CD14-positive monocyte (primary cell): ENCODE measurements around the gene ZNF627. TPM values are rescaled to one million over a fixed set of nuclear protein-coding genes. Genes with fewer than 3 reads are reported as not detected.

Source experiments
- DNase-seq, 3 donors: peaks; one replicate each; pipeline ENCODE4 v3.0.0-alpha.2; 2011 to 2022
- H2AFZ ChIP-seq: 2 replicates; pipeline ENCODE4 v1.6.0; 2012; ENCODE audit warnings: mild to moderate bottlenecking, low read depth, low read length, inconsistent platforms; ENCODE audit not compliant: insufficient read depth, poor library complexity, severe bottlenecking
- H3K27ac ChIP-seq, 2 donors: 1 replicate in 1 of 2; 2 replicates in 1 of 2; pipeline ENCODE4 v1.5.1; 2012 to 2013; ENCODE audit warnings: low read length in 2 of 2, control low read depth in 1 of 2, inconsistent platforms in 1 of 2, low read depth in 1 of 2, mild to moderate bottlenecking in 1 of 2
- H3K27me3 ChIP-seq, 2 donors: one replicate each; pipeline versions ENCODE4 v1.6.0 to v1.6.1; 2011 to 2013; ENCODE audit warnings: low read length in 2 of 2; ENCODE audit not compliant: control insufficient read depth in 2 of 2, insufficient read depth in 2 of 2
- H3K36me3 ChIP-seq, 2 donors: replicated peaks in 1 of 2; 1 replicate in 1 of 2; 2 replicates in 1 of 2; pipeline versions ENCODE4 v1.5.1 to v1.6.1; 2012 to 2013; ENCODE audit warnings: low read length in 2 of 2, control low read depth in 1 of 2, inconsistent platforms in 1 of 2, mild to moderate bottlenecking in 1 of 2; ENCODE audit not compliant: insufficient read depth in 2 of 2, control insufficient read depth in 1 of 2
- H3K4me1 ChIP-seq, 2 donors: 1 replicate in 1 of 2; 2 replicates in 1 of 2; pipeline versions ENCODE4 v1.5.1 to v1.6.1; 2012 to 2013; ENCODE audit warnings: low read length in 2 of 2, control low read depth in 1 of 2, inconsistent platforms in 1 of 2, mild to moderate bottlenecking in 1 of 2, moderate library complexity in 1 of 2; ENCODE audit not compliant: insufficient read depth in 2 of 2, control insufficient read depth in 1 of 2
- H3K4me2 ChIP-seq: replicated peaks from 2 replicates; pipeline ENCODE3; 2012; ENCODE audit warnings: low read length, moderate library complexity, mild to moderate bottlenecking; ENCODE audit not compliant: poor library complexity, severe bottlenecking; ENCODE audit errors: extremely low read depth
- H3K4me3 ChIP-seq, 3 experiments: fragments of 200-600 bp in 1 of 3; sonication (generic) in 1 of 3; replicated peaks in 1 of 3; 1 replicate in 2 of 3; 2 replicates in 1 of 3; pipeline ENCODE4 v1.5.1; 2011 to 2013; ENCODE audit warnings: low read length in 3 of 3, mild to moderate bottlenecking in 3 of 3, control low read depth in 2 of 3, low read depth in 2 of 3, inconsistent platforms in 1 of 3, moderate library complexity in 1 of 3
- H3K79me2 ChIP-seq: 2 replicates; pipeline ENCODE4 v1.6.0; 2012; ENCODE audit warnings: mild to moderate bottlenecking, control low read depth, inconsistent platforms, low read length, moderate library complexity; ENCODE audit not compliant: insufficient read depth
- H3K9ac ChIP-seq: 2 replicates; pipeline ENCODE4 v1.6.0; 2017; ENCODE audit warnings: low read length, mild to moderate bottlenecking; ENCODE audit not compliant: insufficient read depth, poor library complexity, severe bottlenecking
- H3K9me3 ChIP-seq, 2 donors: replicated peaks in 1 of 2; 1 replicate in 1 of 2; 2 replicates in 1 of 2; pipeline versions ENCODE4 v1.5.1 to v1.6.1; 2012 to 2013; ENCODE audit warnings: low read length in 2 of 2, control low read depth in 1 of 2; ENCODE audit not compliant: control insufficient read depth in 1 of 2, insufficient read depth in 1 of 2
- H4K20me1 ChIP-seq: 2 replicates; pipeline ENCODE4 v1.6.0; 2012; ENCODE audit warnings: mild to moderate bottlenecking, low read length, control low read depth, moderate library complexity; ENCODE audit not compliant: insufficient read depth
- H3K27ac Mint-ChIP-seq, 7 donors: one replicate each; pipeline ENCODE4 v1.8.0; 2020; ENCODE audit warnings: mild to moderate bottlenecking in 7 of 7, mixed read lengths in 7 of 7, moderate library complexity in 6 of 7, inconsistent platforms in 2 of 7
- H3K27me3 Mint-ChIP-seq, 3 donors: one replicate each; pipeline ENCODE4 v1.8.0; 2021 to 2022; ENCODE audit warnings: low read depth in 3 of 3, mild to moderate bottlenecking in 3 of 3, mixed read lengths in 3 of 3, moderate library complexity in 3 of 3, inconsistent platforms in 1 of 3
- H3K36me3 Mint-ChIP-seq, 2 donors: one replicate each; pipeline ENCODE4 v1.8.0; 2020; ENCODE audit warnings: mixed read lengths in 2 of 2, inconsistent platforms in 1 of 2, mild to moderate bottlenecking in 1 of 2
- H3K4me1 Mint-ChIP-seq: one replicate; pipeline ENCODE4 v1.8.0; 2020; ENCODE audit warnings: mild to moderate bottlenecking, mixed read lengths
- H3K4me3 Mint-ChIP-seq, 2 donors: one replicate each; pipeline ENCODE4 v1.8.0; 2020; ENCODE audit warnings: mild to moderate bottlenecking in 2 of 2, mixed read lengths in 2 of 2, moderate library complexity in 1 of 2
- H3K9me3 Mint-ChIP-seq, 7 donors: one replicate each; pipeline ENCODE4 v1.8.0; 2020 to 2022; ENCODE audit warnings: mixed read lengths in 7 of 7, mild to moderate bottlenecking in 6 of 7, moderate library complexity in 6 of 7, inconsistent platforms in 2 of 7
- WGBS: methylation state at CpG from one replicate; pipeline ENCODE4 v1.1.5; 2013; ENCODE audit warnings: missing lambda C conversion rate; ENCODE audit not compliant: insufficient coverage; 5-methylcytosine and 5-hydroxymethylcytosine counted together
- intact Hi-C, 2 donors: fragments of 100-400 bp; cut with micrococcal nuclease; formaldehyde crosslinking; loops; one replicate each; pipeline versions ENCODE4 v1.15.0 to v1.15.1; 2023
- polyA plus RNA-seq, 3 donors: library from polyadenylated mRNA; depleted of rRNA in 1 of 3; unstranded in 2 of 3; stranded (reverse) in 1 of 3; fragments of 300-500 nt in 2 of 3; fragments of >200 nt in 1 of 3; fragmentation: Illumina TruSeq in 2 of 3; gene quantifications; 1 replicate in 2 of 3; 2 replicates in 1 of 3; pipeline ENCODE4 v1.2.3, GENCODE V29; 2012 to 2021
- TF ChIP-seq, protein P1 (sequence below): fragments of 200-600 bp; IDR thresholded peaks from one replicate; pipeline ENCODE4 v1.8.0; 2022; ENCODE audit warnings: antibody characterized with exemption, mild to moderate bottlenecking

The ZNF627 gene
- polyA plus RNA-seq, 3 donors, result 1.7 to 3.7 (median 3.4) TPM

DNA sequence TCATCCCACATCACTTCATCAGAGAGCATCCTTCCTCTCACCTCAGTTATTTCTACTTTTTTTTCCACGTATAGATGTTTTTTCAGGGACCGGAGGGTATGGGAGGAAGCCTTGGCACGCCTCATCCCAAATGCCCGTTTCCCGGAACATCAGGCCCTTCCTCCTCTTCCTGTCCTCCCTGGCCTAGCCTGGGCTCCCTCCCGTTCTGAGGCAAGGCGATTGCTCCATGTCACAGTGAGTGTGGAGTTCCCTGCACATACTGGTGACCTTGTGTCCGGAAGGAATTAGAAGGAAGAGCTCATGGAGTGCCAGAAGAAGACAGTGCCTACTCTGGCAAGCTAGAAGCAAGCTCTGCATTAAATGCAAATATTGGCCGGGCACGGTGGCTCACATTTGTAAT, 1.1 kb upstream of the ZNF627 start:
- H3K36me3 ChIP-seq, result no peaks in the 10 kb centered on the region
- H3K27me3 ChIP-seq, result no peaks in the 10 kb centered on the region
- peaks cover 13 to 16% of the 10 kb centered on the region in 2 donors for H3K4me1 ChIP-seq
- H3K27me3 Mint-ChIP-seq, result peaks cover 0 to 2% (median 2%) of the 10 kb centered on the region in 3 donors
- peak overlapping the region in 1 of 2 donors; percentile 85 for H3K27ac ChIP-seq
- peaks cover 15% of the 10 kb centered on the region for H4K20me1 ChIP-seq
- no peak overlapping the region for H2AFZ ChIP-seq
- no peak overlapping the region for H3K9ac ChIP-seq
- no peak overlapping the region for H3K4me2 ChIP-seq
- peaks cover 37% of the 10 kb centered on the region for H3K79me2 ChIP-seq
- H3K4me3 Mint-ChIP-seq, result peak overlapping the region in 1 of 2 donors; percentile 93
- H3K4me3 ChIP-seq, result no peak overlapping the region
- peaks cover 16% of the 10 kb centered on the region for H3K4me1 Mint-ChIP-seq
- peaks cover 0 to 3% (median 0%) of the 10 kb centered on the region in 7 donors for H3K9me3 Mint-ChIP-seq
- peak overlapping the region in 6 of 7 donors; percentile 87 to 97 (median 94) for H3K27ac Mint-ChIP-seq
- TF ChIP-seq, protein P1, sequence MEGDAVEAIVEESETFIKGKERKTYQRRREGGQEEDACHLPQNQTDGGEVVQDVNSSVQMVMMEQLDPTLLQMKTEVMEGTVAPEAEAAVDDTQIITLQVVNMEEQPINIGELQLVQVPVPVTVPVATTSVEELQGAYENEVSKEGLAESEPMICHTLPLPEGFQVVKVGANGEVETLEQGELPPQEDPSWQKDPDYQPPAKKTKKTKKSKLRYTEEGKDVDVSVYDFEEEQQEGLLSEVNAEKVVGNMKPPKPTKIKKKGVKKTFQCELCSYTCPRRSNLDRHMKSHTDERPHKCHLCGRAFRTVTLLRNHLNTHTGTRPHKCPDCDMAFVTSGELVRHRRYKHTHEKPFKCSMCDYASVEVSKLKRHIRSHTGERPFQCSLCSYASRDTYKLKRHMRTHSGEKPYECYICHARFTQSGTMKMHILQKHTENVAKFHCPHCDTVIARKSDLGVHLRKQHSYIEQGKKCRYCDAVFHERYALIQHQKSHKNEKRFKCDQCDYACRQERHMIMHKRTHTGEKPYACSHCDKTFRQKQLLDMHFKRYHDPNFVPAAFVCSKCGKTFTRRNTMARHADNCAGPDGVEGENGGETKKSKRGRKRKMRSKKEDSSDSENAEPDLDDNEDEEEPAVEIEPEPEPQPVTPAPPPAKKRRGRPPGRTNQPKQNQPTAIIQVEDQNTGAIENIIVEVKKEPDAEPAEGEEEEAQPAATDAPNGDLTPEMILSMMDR, result no peak
- WGBS, result 88% methylated on average over 6 of the region's 10 CpGs
- no peaks in the 10 kb centered on the region for H3K9me3 ChIP-seq
- DNase-seq, result no peak
- H3K36me3 Mint-ChIP-seq, result peaks cover 3 to 12% of the 10 kb centered on the region in 2 donors
- intact Hi-C loops, result loop anchor here (5.0 to 10.0 kb wide), 3 partner anchors 41 to 99 kb away; partner anchors contain the start of gene ZNF653 (in 1 of the 2)

DNA sequence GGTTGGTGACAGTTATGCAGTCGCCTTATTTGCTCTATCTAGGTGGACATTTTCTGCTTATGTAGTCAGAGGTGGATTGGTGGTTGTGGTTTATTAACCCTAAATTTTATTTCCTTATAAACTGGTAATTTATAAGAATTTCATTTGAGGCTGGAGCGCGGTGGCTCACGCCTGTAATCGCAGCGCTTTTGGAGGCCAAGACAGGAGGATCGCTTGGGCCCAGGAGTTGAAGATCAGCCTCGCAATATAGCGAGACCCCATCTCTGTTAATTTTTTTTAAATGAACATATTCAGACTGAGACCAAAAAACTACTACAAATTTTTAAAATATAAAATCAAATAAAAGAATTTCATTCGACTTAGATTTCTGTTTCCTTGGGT, 810 bp downstream of the ZNF627 start:
- Histone ChIP-seq H3K36me3 (no peaks in the 10 kb centered on the region), H3K79me2 (peaks cover 55% of the 10 kb centered on the region), H3K27ac (peak overlapping the region in 1 of 2 donors; percentile 85), H3K9me3 (no peaks in the 10 kb centered on the region), H3K9ac (peak overlapping the region; percentile 89), H3K4me2 (peak overlapping the region; percentile 98), H4K20me1 (peaks cover 24% of the 10 kb centered on the region), H3K27me3 (no peaks in the 10 kb centered on the region), H3K4me3 (peak overlapping the region; percentile 60 to 93 (median 93)), H3K4me1 (peaks cover 13 to 16% of the 10 kb centered on the region in 2 donors), H2AFZ (peak overlapping the region; percentile 85)
- TF ChIP-seq, protein P1, result no peak
- no peak for DNase-seq
- peaks cover 22% of the 10 kb centered on the region for H3K4me1 Mint-ChIP-seq
- H3K9me3 Mint-ChIP-seq, result peaks cover 0 to 4% (median 2%) of the 10 kb centered on the region in 7 donors
- peaks cover 0 to 2% (median 2%) of the 10 kb centered on the region in 3 donors for H3K27me3 Mint-ChIP-seq
- 73% methylated on average over 6 of the region's 10 CpGs for WGBS
- intact Hi-C loops, result loop anchor here (5.0 to 10.0 kb wide), 3 partner anchors 39 to 97 kb away; partner anchors contain the start of gene ZNF653 (in 1 of the 2)
- peaks cover 9 to 18% of the 10 kb centered on the region in 2 donors for H3K36me3 Mint-ChIP-seq
- peak overlapping the region; percentile 93 to 95 for H3K4me3 Mint-ChIP-seq
- peak overlapping the region; percentile 25 to 95 (median 90) for H3K27ac Mint-ChIP-seq
